ENCODE results near the gene C1orf216.
"Not testable (repeated sequence)": the region's sequence is repeated elsewhere in the genome, so short reads cannot be mapped to it uniquely, and the experiment has no call there.

C1orf216 gene

GRCh38 chr1:35726450-35727433, 8.1 kb upstream of the C1orf216 start:
- no peaks in the 10 kb centered on the region for H3K9me3 ChIP-seq (ENCODE audit: control insufficient read depth, low read depth, low read length)
- no peak overlapping the region for H3K9ac ChIP-seq (ENCODE audit: low read length)
- no peak overlapping the region for H3K27ac ChIP-seq (ENCODE audit: low read length)
- peaks cover 4% of the 10 kb centered on the region for H3K36me3 ChIP-seq (ENCODE audit: control insufficient read depth, low read depth, low read length)
- H3K4me1 ChIP-seq (ENCODE audit: control insufficient read depth, low read depth, low read length), result peaks cover 10% of the 10 kb centered on the region
- H3K27me3 ChIP-seq (ENCODE audit: control insufficient read depth, insufficient read depth, low read length), result no peaks in the 10 kb centered on the region
- H3K4me3 ChIP-seq (ENCODE audit: low read length), result no peak overlapping the region

- no peaks in the 10 kb centered on the region for H3K27me3 ChIP-seq (ENCODE audit: control insufficient read depth, insufficient read depth, low read length)
- H3K9me3 ChIP-seq (ENCODE audit: control insufficient read depth, low read depth, low read length), result no peaks in the 10 kb centered on the region
- peaks cover 10% of the 10 kb centered on the region for H3K4me1 ChIP-seq (ENCODE audit: control insufficient read depth, low read depth, low read length)
- no peak overlapping the region for H3K27ac ChIP-seq (ENCODE audit: low read length)
- H3K9ac ChIP-seq (ENCODE audit: low read length), result no peak overlapping the region
- no peaks in the 10 kb centered on the region for H3K36me3 ChIP-seq (ENCODE audit: control insufficient read depth, low read depth, low read length)
- no peak overlapping the region for H3K4me3 ChIP-seq (ENCODE audit: low read length)
Measured at GRCh38 chr1:35725596-35725995, 6.9 kb upstream of the C1orf216 start.

GRCh38 chr1:35717911-35718476, 690 bp downstream of the C1orf216 start:
- peak overlapping the region; percentile 83 for H3K4me3 ChIP-seq (ENCODE audit: low read length)
- H3K9me3 ChIP-seq (ENCODE audit: control insufficient read depth, low read depth, low read length), result no peaks in the 10 kb centered on the region
- H3K4me1 ChIP-seq (ENCODE audit: control insufficient read depth, low read depth, low read length), result peaks cover 4% of the 10 kb centered on the region
- peak overlapping the region; percentile 79 for H3K9ac ChIP-seq (ENCODE audit: low read length)
- H3K36me3 ChIP-seq (ENCODE audit: control insufficient read depth, low read depth, low read length), result no peaks in the 10 kb centered on the region
- no peaks in the 10 kb centered on the region for H3K27me3 ChIP-seq (ENCODE audit: control insufficient read depth, insufficient read depth, low read length)
- no peak overlapping the region for H3K27ac ChIP-seq (ENCODE audit: low read length)

DNA sequence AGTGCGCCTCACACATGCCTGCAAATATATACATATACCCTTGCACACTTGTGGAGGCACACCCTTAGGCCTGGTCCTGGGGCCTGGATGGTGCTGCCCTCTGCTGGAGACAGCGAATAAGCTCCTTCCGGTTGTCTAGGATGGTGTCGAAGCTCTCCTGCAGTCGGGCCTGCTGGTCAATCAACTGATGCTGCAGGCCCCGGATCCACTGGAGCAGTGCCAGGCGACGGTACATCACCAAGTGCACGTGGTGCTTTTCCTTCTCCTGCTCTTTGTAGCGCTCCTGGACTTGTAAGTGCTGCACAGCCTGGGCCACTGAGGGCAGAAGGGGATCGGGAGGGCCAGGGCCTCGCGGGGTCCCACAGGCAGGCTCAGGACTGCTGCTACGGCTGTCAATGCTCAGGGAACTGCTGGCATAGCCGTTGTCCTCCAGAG, 3.1 kb downstream of the C1orf216 start:
- no peaks in the 10 kb centered on the region for H3K27me3 ChIP-seq (ENCODE audit: control insufficient read depth, insufficient read depth, low read length)

GRCh38 chr1:35714921-35715567, 3.6 kb downstream of the C1orf216 start:
- H3K4me1 ChIP-seq (ENCODE audit: control insufficient read depth, low read depth, low read length), result peaks cover 4% of the 10 kb centered on the region
- H3K4me3 ChIP-seq (ENCODE audit: low read length), result no peak overlapping the region

More for the DNA sequence above, 3.1 kb downstream of the C1orf216 start:
- no peak overlapping the region for H3K4me3 ChIP-seq (ENCODE audit: low read length)
- H3K4me1 ChIP-seq (ENCODE audit: control insufficient read depth, low read depth, low read length), result peaks cover 4% of the 10 kb centered on the region
- no peaks in the 10 kb centered on the region for H3K36me3 ChIP-seq (ENCODE audit: control insufficient read depth, low read depth, low read length)
- H3K9ac ChIP-seq (ENCODE audit: low read length), result no peak overlapping the region
- no peak overlapping the region for H3K27ac ChIP-seq (ENCODE audit: low read length)
- no peaks in the 10 kb centered on the region for H3K9me3 ChIP-seq (ENCODE audit: control insufficient read depth, low read depth, low read length)

DNA sequence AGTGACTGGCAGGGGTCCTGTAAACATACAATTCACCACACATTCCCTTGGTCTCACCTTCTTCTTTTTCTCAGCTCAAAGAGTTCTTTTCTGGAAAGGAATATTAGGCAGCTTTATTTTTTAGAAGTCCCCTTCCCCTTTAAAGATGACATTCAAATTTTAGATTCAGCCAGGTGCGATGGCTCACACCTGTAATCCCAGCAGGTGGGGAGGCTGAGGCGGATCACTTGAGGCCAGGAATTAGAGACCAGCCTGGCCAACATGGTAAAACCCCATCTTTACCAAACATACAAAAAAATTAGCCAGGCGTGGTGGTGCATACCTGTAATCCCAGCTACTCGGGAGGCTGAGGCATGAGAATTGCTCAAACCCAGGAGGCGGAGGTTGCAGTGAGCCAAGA, 7.6 kb downstream of the C1orf216 start:
- not testable (repeated sequence) for H3K9ac ChIP-seq (ENCODE audit: low read length)

More at GRCh38 chr1:35714921-35715567, 3.6 kb downstream of the C1orf216 start:
- H3K27me3 ChIP-seq (ENCODE audit: control insufficient read depth, insufficient read depth, low read length), result no peaks in the 10 kb centered on the region
- no peak overlapping the region for H3K9ac ChIP-seq (ENCODE audit: low read length)
- no peaks in the 10 kb centered on the region for H3K9me3 ChIP-seq (ENCODE audit: control insufficient read depth, low read depth, low read length)
- no peaks in the 10 kb centered on the region for H3K36me3 ChIP-seq (ENCODE audit: control insufficient read depth, low read depth, low read length)
- H3K27ac ChIP-seq (ENCODE audit: low read length), result no peak overlapping the region

GRCh38 chr1:35708952-35709351, 9.7 kb downstream of the C1orf216 start:
- no peaks in the 10 kb centered on the region for H3K9me3 ChIP-seq (ENCODE audit: control insufficient read depth, low read depth, low read length)
- no peak overlapping the region for H3K27ac ChIP-seq (ENCODE audit: low read length)
- no peaks in the 10 kb centered on the region for H3K36me3 ChIP-seq (ENCODE audit: control insufficient read depth, low read depth, low read length)
- peaks cover 19% of the 10 kb centered on the region for H3K27me3 ChIP-seq (ENCODE audit: control insufficient read depth, insufficient read depth, low read length)
- H3K9ac ChIP-seq (ENCODE audit: low read length), result no peak overlapping the region
- peak overlapping the region; percentile 78 for H3K4me3 ChIP-seq (ENCODE audit: low read length)
- H3K4me1 ChIP-seq (ENCODE audit: control insufficient read depth, low read depth, low read length), result peaks cover 14% of the 10 kb centered on the region

More for the DNA sequence above, 7.6 kb downstream of the C1orf216 start:
- H3K36me3 ChIP-seq (ENCODE audit: control insufficient read depth, low read depth, low read length); H3K9me3 ChIP-seq (ENCODE audit: control insufficient read depth, low read depth, low read length); H3K27ac ChIP-seq (ENCODE audit: low read length); H3K4me3 ChIP-seq (ENCODE audit: low read length): not testable (repeated sequence)
- Histone ChIP-seq H3K27me3 (ENCODE audit: control insufficient read depth, insufficient read depth, low read length) (peaks cover 19% of the 10 kb centered on the region), H3K4me1 (ENCODE audit: control insufficient read depth, low read depth, low read length) (peaks cover 14% of the 10 kb centered on the region)

- Histone ChIP-seq H3K27ac (ENCODE audit: low read length) (no peak overlapping the region), H3K36me3 (ENCODE audit: control insufficient read depth, low read depth, low read length) (no peaks in the 10 kb centered on the region), H3K9ac (ENCODE audit: low read length) (peak overlapping the region; percentile 75), H3K4me1 (ENCODE audit: control insufficient read depth, low read depth, low read length) (peaks cover 14% of the 10 kb centered on the region), H3K4me3 (ENCODE audit: low read length) (peak overlapping the region; percentile 78), H3K27me3 (ENCODE audit: control insufficient read depth, insufficient read depth, low read length) (peaks cover 19% of the 10 kb centered on the region), H3K9me3 (ENCODE audit: control insufficient read depth, low read depth, low read length) (no peaks in the 10 kb centered on the region)
Measured at GRCh38 chr1:35708441-35708921, 10.2 kb downstream of the C1orf216 start.

GRCh38 chr1:35707601-35708440, 10.9 kb downstream of the C1orf216 start:
- no peak overlapping the region for H3K27ac ChIP-seq (ENCODE audit: low read length)

DNA sequence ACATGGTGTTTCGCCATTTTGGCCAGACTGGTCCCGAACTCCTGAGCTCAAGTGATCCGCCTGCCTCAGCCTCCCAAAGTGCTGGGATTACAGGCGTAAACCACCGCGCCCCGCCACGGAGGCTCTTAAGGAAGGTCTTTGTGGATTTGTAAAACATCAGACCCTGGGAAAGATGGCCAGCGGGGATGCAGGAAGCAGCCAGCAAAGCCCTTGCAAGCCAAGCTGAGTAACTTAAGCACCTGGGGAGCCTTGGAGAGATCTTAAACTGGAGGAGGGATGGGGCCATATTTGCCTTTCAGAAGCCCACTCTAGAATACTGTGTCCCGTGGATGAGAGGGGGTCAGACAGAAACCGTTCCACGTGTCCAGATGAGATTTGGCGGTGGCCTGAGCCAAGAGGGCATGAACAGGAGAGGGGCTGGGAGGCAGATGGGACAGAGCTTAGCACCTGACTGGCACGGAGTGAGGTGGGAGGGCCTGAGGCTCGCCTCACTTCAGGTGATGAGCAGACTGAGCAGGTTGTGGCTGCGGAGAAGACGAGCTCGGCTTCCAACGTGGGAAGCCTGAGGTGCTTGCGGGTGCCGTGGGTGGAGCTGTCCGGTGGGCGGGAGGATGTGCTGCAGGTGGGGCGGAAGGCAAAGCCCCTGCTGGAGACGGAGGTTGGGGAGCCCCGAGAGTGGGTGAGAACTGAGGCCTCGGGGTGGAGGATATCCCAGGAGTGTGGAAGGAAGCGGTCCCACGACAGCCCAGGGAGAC, 11.7 kb downstream of the C1orf216 start:
- Histone ChIP-seq H3K36me3 (ENCODE audit: control insufficient read depth, low read depth, low read length) (no peaks in the 10 kb centered on the region), H3K4me3 (ENCODE audit: low read length) (peak overlapping the region; percentile 78), H3K9me3 (ENCODE audit: control insufficient read depth, low read depth, low read length) (no peaks in the 10 kb centered on the region), H3K4me1 (ENCODE audit: control insufficient read depth, low read depth, low read length) (peaks cover 22% of the 10 kb centered on the region), H3K9ac (ENCODE audit: low read length) (peak overlapping the region; percentile 38), H3K27me3 (ENCODE audit: control insufficient read depth, insufficient read depth, low read length) (peaks cover 19% of the 10 kb centered on the region), H3K27ac (ENCODE audit: low read length) (no peak overlapping the region)

More at GRCh38 chr1:35707601-35708440, 10.9 kb downstream of the C1orf216 start:
- no peaks in the 10 kb centered on the region for H3K36me3 ChIP-seq (ENCODE audit: control insufficient read depth, low read depth, low read length)
- H3K4me1 ChIP-seq (ENCODE audit: control insufficient read depth, low read depth, low read length), result peaks cover 17% of the 10 kb centered on the region
- H3K4me3 ChIP-seq (ENCODE audit: low read length), result peak overlapping the region; percentile 78
- no peaks in the 10 kb centered on the region for H3K9me3 ChIP-seq (ENCODE audit: control insufficient read depth, low read depth, low read length)
- H3K9ac ChIP-seq (ENCODE audit: low read length), result peak overlapping the region; percentile 75
- peaks cover 19% of the 10 kb centered on the region for H3K27me3 ChIP-seq (ENCODE audit: control insufficient read depth, insufficient read depth, low read length)
